HCT116 (cell line): ENCODE results near the gene PPP2R5A.

ENCODE experiments used
- CTCF ChIP-seq, 3 experiments: fragments of 200-600 bp in 1 of 3; sonication (generic) in 1 of 3; IDR thresholded peaks in 2 of 3; conservative IDR thresholded peaks in 1 of 3; 2 replicates each; pipeline ENCODE4 v1.5.1; 2012 to 2017; ENCODE audit warnings: low read depth in 2 of 3, low read length in 2 of 3, antibody characterized with exemption in 1 of 3, borderline replicate concordance in 1 of 3, control low read depth in 1 of 3, mild to moderate bottlenecking in 1 of 3, mixed read lengths in 1 of 3, mixed run types in 1 of 3, moderate library complexity in 1 of 3; ENCODE audit not compliant: insufficient read depth in 1 of 3
- EGR1 ChIP-seq: IDR thresholded peaks from 2 replicates; pipeline ENCODE4 v1.6.1; 2012; ENCODE audit warnings: low read depth
- POLR2A ChIP-seq: IDR thresholded peaks from 2 replicates; pipeline ENCODE4 v1.7.0; 2011; ENCODE audit warnings: borderline replicate concordance; ENCODE audit not compliant: insufficient read depth, insufficient read length; ENCODE audit errors: extremely low read depth
- TCF7L2 ChIP-seq: IDR thresholded peaks from 2 replicates; pipeline ENCODE4 v1.7.0; 2011; ENCODE audit warnings: borderline replicate concordance, inconsistent platforms; ENCODE audit not compliant: insufficient read depth, insufficient read length; ENCODE audit errors: extremely low read depth
- YY1 ChIP-seq: IDR thresholded peaks from 2 replicates; pipeline ENCODE4 v1.6.1; 2011; ENCODE audit warnings: low read length, low read depth, moderate library complexity, mild to moderate bottlenecking; ENCODE audit not compliant: insufficient replicate concordance; ENCODE audit errors: extremely low read depth
- ZNF274 ChIP-seq: fragments of 200-500 bp; sonication (Bioruptor generic); IDR thresholded peaks from 2 replicates; pipeline ENCODE4 v1.6.1; 2014; ENCODE audit warnings: mild to moderate bottlenecking, low read depth, low read length, inconsistent platforms

DNA sequence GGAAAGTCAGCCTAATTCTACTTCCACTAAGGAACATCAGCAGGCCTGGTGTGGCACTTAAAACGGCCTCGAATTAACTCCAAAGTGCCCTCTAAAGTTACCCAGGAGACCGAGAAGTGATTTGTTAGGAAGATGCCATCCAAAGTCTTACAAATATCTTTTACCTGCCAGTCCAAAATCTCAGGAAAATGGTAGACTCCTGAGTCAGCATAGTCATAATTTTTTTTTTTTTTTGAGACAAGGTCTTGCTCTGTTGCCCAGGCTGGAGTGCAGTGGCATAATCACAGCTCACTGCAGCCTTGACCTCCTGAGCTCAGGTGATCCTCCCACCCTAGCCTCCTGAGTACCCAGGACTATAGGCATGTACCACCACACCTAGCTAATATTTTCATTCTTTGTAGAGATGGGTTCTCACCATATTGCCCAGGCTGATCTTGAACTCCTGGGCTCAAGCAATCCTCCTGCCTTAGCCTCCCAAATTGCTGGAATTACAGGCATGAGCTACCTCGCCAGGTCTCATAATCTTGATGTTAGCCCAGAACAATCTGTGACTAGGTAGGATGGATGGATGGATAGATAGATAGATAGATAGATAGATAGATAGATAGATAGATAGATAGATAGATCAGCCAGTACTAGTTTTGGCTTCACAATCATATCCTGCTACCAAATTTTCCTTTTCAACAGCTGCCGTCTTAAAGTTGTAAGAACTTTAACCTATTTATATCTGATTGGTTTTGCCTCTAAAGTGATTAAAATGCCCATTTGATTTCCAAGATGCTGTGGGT is 25.3 kb upstream of the PPP2R5A start:
- TF ChIP-seq CTCF (IDR thresholded peaks at IDR 0.05 in 2 of 3, conservative IDR thresholded peaks at IDR 0.05 in 1 of 3; ENCODE audit: borderline replicate concordance in 1 of 3, insufficient read depth in 1 of 3, low read depth in 2 of 3, low read length in 2 of 3) (no peak), POLR2A (no peak), TCF7L2 (no peak), ZNF274 (no peak), YY1 (no peak), EGR1 (no peak)
